ENCODE results near the gene HSF5. TPM values are rescaled to one million over a fixed set of nuclear protein-coding genes. Genes with fewer than 3 reads are reported as not detected.

HSF5 gene
- total and polyA plus RNA-seq, 2 of the 13 experiments (the other 11 are each of a cell fraction or from before 2014, with no cell fraction given) = not detected

DNA sequence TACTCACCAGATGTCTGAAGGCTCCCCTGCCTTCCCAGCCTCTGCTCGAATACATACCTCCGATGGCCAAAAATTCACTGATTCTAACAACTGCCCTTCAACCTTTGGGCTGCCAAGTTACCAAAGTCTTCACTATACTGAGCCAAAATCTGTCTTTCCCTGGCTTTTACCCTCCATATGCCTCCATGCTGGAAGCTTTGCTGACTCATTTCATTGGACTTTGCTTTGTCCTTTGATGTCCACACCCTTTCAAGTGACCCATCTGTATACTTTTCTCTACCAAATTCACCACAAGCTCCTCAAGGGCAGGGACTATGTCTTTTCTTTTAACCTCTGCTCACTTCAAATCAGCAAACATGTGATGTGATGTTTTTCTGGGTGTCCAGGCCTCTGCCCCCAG lies 47.2 kb upstream of the HSF5 start (continued):
- TF ChIP-seq RXRB (CRISPR knock-in tag; IDR thresholded peaks at IDR 0.05; ENCODE audit: borderline replicate concordance) = peak; percentile 18; the same call in 1 of the 2 replicates
- TF ChIP-seq, protein P1, sequence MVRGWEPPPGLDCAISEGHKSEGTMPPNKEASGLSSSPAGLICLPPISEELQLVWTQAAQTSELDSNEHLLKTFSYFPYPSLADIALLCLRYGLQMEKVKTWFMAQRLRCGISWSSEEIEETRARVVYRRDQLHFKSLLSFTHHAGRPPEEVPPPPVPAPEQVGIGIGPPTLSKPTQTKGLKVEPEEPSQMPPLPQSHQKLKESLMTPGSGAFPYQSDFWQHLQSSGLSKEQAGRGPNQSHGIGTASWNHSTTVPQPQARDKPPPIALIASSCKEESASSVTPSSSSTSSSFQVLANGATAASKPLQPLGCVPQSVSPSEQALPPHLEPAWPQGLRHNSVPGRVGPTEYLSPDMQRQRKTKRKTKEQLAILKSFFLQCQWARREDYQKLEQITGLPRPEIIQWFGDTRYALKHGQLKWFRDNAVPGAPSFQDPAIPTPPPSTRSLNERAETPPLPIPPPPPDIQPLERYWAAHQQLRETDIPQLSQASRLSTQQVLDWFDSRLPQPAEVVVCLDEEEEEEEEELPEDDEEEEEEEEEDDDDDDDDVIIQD (CRISPR knock-in tag; IDR thresholded peaks at IDR 0.05; ENCODE audit: low read depth) = peak; percentile 27; the same call in 1 of the 2 replicates
- TF ChIP-seq, protein P2, sequence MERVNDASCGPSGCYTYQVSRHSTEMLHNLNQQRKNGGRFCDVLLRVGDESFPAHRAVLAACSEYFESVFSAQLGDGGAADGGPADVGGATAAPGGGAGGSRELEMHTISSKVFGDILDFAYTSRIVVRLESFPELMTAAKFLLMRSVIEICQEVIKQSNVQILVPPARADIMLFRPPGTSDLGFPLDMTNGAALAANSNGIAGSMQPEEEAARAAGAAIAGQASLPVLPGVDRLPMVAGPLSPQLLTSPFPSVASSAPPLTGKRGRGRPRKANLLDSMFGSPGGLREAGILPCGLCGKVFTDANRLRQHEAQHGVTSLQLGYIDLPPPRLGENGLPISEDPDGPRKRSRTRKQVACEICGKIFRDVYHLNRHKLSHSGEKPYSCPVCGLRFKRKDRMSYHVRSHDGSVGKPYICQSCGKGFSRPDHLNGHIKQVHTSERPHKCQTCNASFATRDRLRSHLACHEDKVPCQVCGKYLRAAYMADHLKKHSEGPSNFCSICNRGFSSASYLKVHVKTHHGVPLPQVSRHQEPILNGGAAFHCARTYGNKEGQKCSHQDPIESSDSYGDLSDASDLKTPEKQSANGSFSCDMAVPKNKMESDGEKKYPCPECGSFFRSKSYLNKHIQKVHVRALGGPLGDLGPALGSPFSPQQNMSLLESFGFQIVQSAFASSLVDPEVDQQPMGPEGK (CRISPR knock-in tag; IDR thresholded peaks at IDR 0.05) = 0 out of 2 replicates have a peak, but pooled peaks have one; percentile 24
- no peak for TF ChIP-seq ZBTB44 (CRISPR knock-in tag; IDR thresholded peaks at IDR 0.05)
- TF ChIP-seq ZNF562 (CRISPR knock-in tag; IDR thresholded peaks at IDR 0.05; ENCODE audit: borderline replicate concordance) = no peak
- no peak for TF ChIP-seq ZNF274 (CRISPR knock-in tag; IDR thresholded peaks at IDR 0.05)
- TF ChIP-seq, protein P3, sequence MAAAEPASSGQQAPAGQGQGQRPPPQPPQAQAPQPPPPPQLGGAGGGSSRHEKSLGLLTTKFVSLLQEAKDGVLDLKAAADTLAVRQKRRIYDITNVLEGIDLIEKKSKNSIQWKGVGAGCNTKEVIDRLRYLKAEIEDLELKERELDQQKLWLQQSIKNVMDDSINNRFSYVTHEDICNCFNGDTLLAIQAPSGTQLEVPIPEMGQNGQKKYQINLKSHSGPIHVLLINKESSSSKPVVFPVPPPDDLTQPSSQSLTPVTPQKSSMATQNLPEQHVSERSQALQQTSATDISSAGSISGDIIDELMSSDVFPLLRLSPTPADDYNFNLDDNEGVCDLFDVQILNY (CRISPR knock-in tag; conservative IDR thresholded peaks at IDR 0.05) = no peak
- TF ChIP-seq MAFF (IDR thresholded peaks at IDR 0.05; ENCODE audit: low read depth, low read length) = peak; percentile 66
- no peak for TF ChIP-seq THAP9 (CRISPR knock-in tag; IDR thresholded peaks at IDR 0.05; ENCODE audit: borderline replicate concordance)
- peak; percentile 29; the same call in 1 of the 2 replicates for TF ChIP-seq MED1 (CRISPR knock-in tag; IDR thresholded peaks at IDR 0.05)
- no peak for TF ChIP-seq ZSCAN22 (CRISPR knock-in tag; IDR thresholded peaks at IDR 0.05)
- TF ChIP-seq ONECUT2 (CRISPR knock-in tag; IDR thresholded peaks at IDR 0.05) = no peak
- TF ChIP-seq, protein P4, sequence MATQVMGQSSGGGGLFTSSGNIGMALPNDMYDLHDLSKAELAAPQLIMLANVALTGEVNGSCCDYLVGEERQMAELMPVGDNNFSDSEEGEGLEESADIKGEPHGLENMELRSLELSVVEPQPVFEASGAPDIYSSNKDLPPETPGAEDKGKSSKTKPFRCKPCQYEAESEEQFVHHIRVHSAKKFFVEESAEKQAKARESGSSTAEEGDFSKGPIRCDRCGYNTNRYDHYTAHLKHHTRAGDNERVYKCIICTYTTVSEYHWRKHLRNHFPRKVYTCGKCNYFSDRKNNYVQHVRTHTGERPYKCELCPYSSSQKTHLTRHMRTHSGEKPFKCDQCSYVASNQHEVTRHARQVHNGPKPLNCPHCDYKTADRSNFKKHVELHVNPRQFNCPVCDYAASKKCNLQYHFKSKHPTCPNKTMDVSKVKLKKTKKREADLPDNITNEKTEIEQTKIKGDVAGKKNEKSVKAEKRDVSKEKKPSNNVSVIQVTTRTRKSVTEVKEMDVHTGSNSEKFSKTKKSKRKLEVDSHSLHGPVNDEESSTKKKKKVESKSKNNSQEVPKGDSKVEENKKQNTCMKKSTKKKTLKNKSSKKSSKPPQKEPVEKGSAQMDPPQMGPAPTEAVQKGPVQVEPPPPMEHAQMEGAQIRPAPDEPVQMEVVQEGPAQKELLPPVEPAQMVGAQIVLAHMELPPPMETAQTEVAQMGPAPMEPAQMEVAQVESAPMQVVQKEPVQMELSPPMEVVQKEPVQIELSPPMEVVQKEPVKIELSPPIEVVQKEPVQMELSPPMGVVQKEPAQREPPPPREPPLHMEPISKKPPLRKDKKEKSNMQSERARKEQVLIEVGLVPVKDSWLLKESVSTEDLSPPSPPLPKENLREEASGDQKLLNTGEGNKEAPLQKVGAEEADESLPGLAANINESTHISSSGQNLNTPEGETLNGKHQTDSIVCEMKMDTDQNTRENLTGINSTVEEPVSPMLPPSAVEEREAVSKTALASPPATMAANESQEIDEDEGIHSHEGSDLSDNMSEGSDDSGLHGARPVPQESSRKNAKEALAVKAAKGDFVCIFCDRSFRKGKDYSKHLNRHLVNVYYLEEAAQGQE (IDR thresholded peaks at IDR 0.05; ENCODE audit: borderline replicate concordance in 1 of 2, low read depth in 1 of 2, low read length in 2 of 2) = no peak
- TF ChIP-seq CREB3 (CRISPR knock-in tag; IDR thresholded peaks at IDR 0.05) = no peak

All from HepG2 (cell line).